K562 (cell line): ENCODE results near the gene TXNL4A. TPM values are rescaled to one million over a fixed set of nuclear protein-coding genes. Genes with fewer than 3 reads are reported as not detected.

Experiments used
- ASH1L ChIP-seq: fragments of 450-650 bp; IDR thresholded peaks from 2 replicates; pipeline ENCODE4 v1.6.1; 2018; ENCODE audit warnings: borderline replicate concordance, mild to moderate bottlenecking, low read depth; ENCODE audit not compliant: partially characterized antibody
- CBFA2T2 ChIP-seq: fragments of 450-650 bp; conservative IDR thresholded peaks from 2 replicates; pipeline ENCODE4 v1.6.1; 2017; ENCODE audit warnings: mild to moderate bottlenecking
- CBX1 ChIP-seq: sonication (generic); IDR thresholded peaks from 2 replicates; pipeline ENCODE4 v1.6.1; 2016; ENCODE audit warnings: antibody characterized with exemption, low read depth, mild to moderate bottlenecking
- EHMT2 ChIP-seq: fragments of 450-650 bp; IDR thresholded peaks from 2 replicates; pipeline ENCODE4 v1.6.1; 2018; ENCODE audit warnings: antibody characterized with exemption
- ELF1 ChIP-seq: fragments of 200-800 bp; sonication (Bioruptor generic); IDR thresholded peaks from 2 replicates; pipeline ENCODE4 v1.6.1; 2016; ENCODE audit warnings: missing genetic modification characterization, missing compliant biosample characterization
- GMEB1 ChIP-seq: fragments of 250-450 bp; sonication (Bioruptor Pico); IDR thresholded peaks from 2 replicates; pipeline ENCODE4 v1.4.0; 2020; ENCODE audit warnings: mild to moderate bottlenecking
- KLF16 ChIP-seq: IDR thresholded peaks from 2 replicates; pipeline ENCODE4 v1.6.1; 2016; ENCODE audit warnings: antibody characterized with exemption
- L3MBTL2 ChIP-seq: fragments of 450-650 bp; IDR thresholded peaks from 2 replicates; pipeline ENCODE4 v1.6.1; 2016; ENCODE audit warnings: mild to moderate bottlenecking, moderate library complexity
- MBD1 ChIP-seq: fragments of 250-450 bp; sonication (Bioruptor Pico); IDR thresholded peaks from 2 replicates; pipeline ENCODE4 v1.8.0; 2022; ENCODE audit warnings: inconsistent platforms
- MNT ChIP-seq, 2 experiments: fragments of 450-650 bp; conservative IDR thresholded peaks; 2 replicates each; pipeline ENCODE4 v1.6.1; 2017; ENCODE audit warnings: mild to moderate bottlenecking in 2 of 2, moderate library complexity in 2 of 2
- NKRF ChIP-seq: fragments of 450-650 bp; IDR thresholded peaks from 2 replicates; pipeline ENCODE4 v1.6.1; 2016; ENCODE audit warnings: borderline replicate concordance
- NRF1 ChIP-seq, 2 experiments: fragments of 450-650 bp; IDR thresholded peaks in 1 of 2; conservative IDR thresholded peaks in 1 of 2; 2 replicates each; pipeline ENCODE4 v1.6.1; 2014; ENCODE audit warnings: mild to moderate bottlenecking in 2 of 2
- PKNOX1 ChIP-seq: fragments of 450-650 bp; IDR thresholded peaks from 2 replicates; pipeline ENCODE4 v1.6.1; 2016
- RNF2 ChIP-seq: sonication (generic); IDR thresholded peaks from 2 replicates; pipeline ENCODE4 v1.6.1; 2016
- SFPQ ChIP-seq: fragments of 200-400 bp; formaldehyde crosslinking; IDR thresholded peaks from 2 replicates; pipeline ENCODE4 v1.6.1; 2017; ENCODE audit warnings: mild to moderate bottlenecking, low read depth, low read length, moderate library complexity
- ZNF316 ChIP-seq: fragments of 450-650 bp; IDR thresholded peaks from 2 replicates; pipeline ENCODE4 v1.6.1; 2016
- ZNF76 ChIP-seq: fragments of 250-450 bp; sonication (Bioruptor Pico); IDR thresholded peaks from 2 replicates; pipeline ENCODE4 v1.4.0; 2020; ENCODE audit warnings: mild to moderate bottlenecking, moderate library complexity, borderline replicate concordance
- polyA plus RNA-seq, 8 experiments: library from polyadenylated mRNA; depleted of rRNA in 4 of 8; stranded (reverse) in 5 of 8; unstranded in 3 of 8; fragments of >200 nt; fragmentation: Nextera tagmentation in 2 of 8; fragmentation: Illumina TruSeq in 1 of 8; extraction: Ambion mirVana in 2 of 8; extraction: Trizol in 1 of 8; gene quantifications; 2 replicates each; pipeline versions ENCODE4 v1.2.1 to v1.2.3, GENCODE V29; 2011 to 2014; ENCODE audit warnings: inconsistent platforms in 1 of 8, missing spikeins in 1 of 8
- total RNA-seq, 7 experiments: library from RNA; depleted of rRNA in 6 of 7; stranded (reverse); fragments of >200 nt in 6 of 7; fragmentation: Illumina TruSeq in 2 of 7; extraction: Trizol in 2 of 7; gene quantifications; 2 replicates each; pipeline versions ENCODE4 v1.2.1 to v1.2.3, GENCODE V29; 2011 to 2021; ENCODE audit warnings: low replicate concordance in 1 of 7

The TXNL4A gene
- total and polyA plus RNA-seq, 9 of the 15 experiments (the other 6 are each of a cell fraction or from before 2014, with no cell fraction given): 27.0 to 132 (median 87.5) TPM

- TF ChIP-seq NKRF (no peak), MBD1 (CRISPR knock-in tag) (no peak), ELF1 (tag) (no peak), PKNOX1 (peak; percentile 47), ZNF76 (CRISPR knock-in tag) (no peak), GMEB1 (CRISPR knock-in tag) (no peak), KLF16 (no peak), MNT (conservative IDR thresholded peaks at IDR 0.05) (no peak), L3MBTL2 (peak; percentile 19; the same call in 1 of the 2 replicates), CBX1 (no peak), EHMT2 (no peak), RNF2 (no peak), ASH1L (no peak), NRF1 (conservative IDR thresholded peaks at IDR 0.05 in 1 of 2, IDR thresholded peaks at IDR 0.05 in 1 of 2) (peak; percentile 14 to 29; a peak in 1 of 4 replicates), SFPQ (no peak), CBFA2T2 (no peak), ZNF316 (no peak)
Observed at GRCh38 chr18:79961527-79962291, 26.7 kb downstream of the TXNL4A start (continued).
